ENCODE results near the gene VWA3B.
"Not testable (repeated sequence)": the region's sequence is repeated elsewhere in the genome, so short reads cannot be mapped to it uniquely, and the experiment has no call there.

VWA3B gene

GRCh38 chr2:98140210-98140609 is 53.2 kb downstream of the VWA3B start:
- no peak for DNase-seq

- DNase-seq = peak; percentile 38
Measured at GRCh38 chr2:98142106-98142791, 55.3 kb downstream of the VWA3B start.

GRCh38 chr2:98145070-98145469 is 58.1 kb downstream of the VWA3B start:
- DNase-seq = no peak

- DNase-seq = not testable (repeated sequence)
Measured at GRCh38 chr2:98147900-98148299, 60.9 kb downstream of the VWA3B start.

- no peak for DNase-seq
Measured at GRCh38 chr2:98148595-98149332, 61.8 kb downstream of the VWA3B start.

- DNase-seq = no peak
Measured at GRCh38 chr2:98149333-98149697, 62.3 kb downstream of the VWA3B start.

- no peak for DNase-seq
Measured at GRCh38 chr2:98153481-98153880, 66.5 kb downstream of the VWA3B start.

- no peak for DNase-seq
Measured at GRCh38 chr2:98155291-98155690, 68.3 kb downstream of the VWA3B start.

- no peak for DNase-seq
Measured at GRCh38 chr2:98155716-98156115, 68.7 kb downstream of the VWA3B start.

- no peak for DNase-seq
Measured at GRCh38 chr2:98156304-98156703, 69.3 kb downstream of the VWA3B start.

GRCh38 chr2:98157557-98157956 is 70.6 kb downstream of the VWA3B start:
- no peak for DNase-seq

GRCh38 chr2:98158305-98158704 is 71.3 kb downstream of the VWA3B start:
- no peak for DNase-seq

- no peak for DNase-seq
Measured at GRCh38 chr2:98160554-98160953, 73.6 kb downstream of the VWA3B start.

GRCh38 chr2:98161186-98161585 is 74.2 kb downstream of the VWA3B start:
- DNase-seq = no peak

- DNase-seq = no peak
Measured at GRCh38 chr2:98164256-98164655, 77.3 kb downstream of the VWA3B start.

- no peak for DNase-seq
Measured at GRCh38 chr2:98165516-98166071, 78.6 kb downstream of the VWA3B start.

- DNase-seq = no peak
Measured at GRCh38 chr2:98167916-98168315, 80.9 kb downstream of the VWA3B start.

GRCh38 chr2:98170076-98170475 is 83.1 kb downstream of the VWA3B start:
- DNase-seq = no peak

- no peak for DNase-seq
Measured at GRCh38 chr2:98172150-98172765, 85.3 kb downstream of the VWA3B start.

- no peak for DNase-seq
Measured at GRCh38 chr2:98172951-98173350, 86.0 kb downstream of the VWA3B start.

- DNase-seq = no peak
Measured at GRCh38 chr2:98175811-98176210, 88.8 kb downstream of the VWA3B start.

- no peak for DNase-seq
Measured at GRCh38 chr2:98177286-98177685, 90.3 kb downstream of the VWA3B start.

- no peak for DNase-seq
Measured at GRCh38 chr2:98177986-98178385, 91.0 kb downstream of the VWA3B start.

- no peak for DNase-seq
Measured at GRCh38 chr2:98180456-98180855, 93.5 kb downstream of the VWA3B start.
